ENCODE measurements around the gene ARHGEF17. TPM values are rescaled to one million over a fixed set of nuclear protein-coding genes. Genes with fewer than 3 reads are reported as not detected.

The ARHGEF17 gene
- total and polyA plus RNA-seq, 2 of the 8 experiments (the other 6 are each of a cell fraction or from before 2014, with no cell fraction given): 11.3 to 14.6 TPM

DNA sequence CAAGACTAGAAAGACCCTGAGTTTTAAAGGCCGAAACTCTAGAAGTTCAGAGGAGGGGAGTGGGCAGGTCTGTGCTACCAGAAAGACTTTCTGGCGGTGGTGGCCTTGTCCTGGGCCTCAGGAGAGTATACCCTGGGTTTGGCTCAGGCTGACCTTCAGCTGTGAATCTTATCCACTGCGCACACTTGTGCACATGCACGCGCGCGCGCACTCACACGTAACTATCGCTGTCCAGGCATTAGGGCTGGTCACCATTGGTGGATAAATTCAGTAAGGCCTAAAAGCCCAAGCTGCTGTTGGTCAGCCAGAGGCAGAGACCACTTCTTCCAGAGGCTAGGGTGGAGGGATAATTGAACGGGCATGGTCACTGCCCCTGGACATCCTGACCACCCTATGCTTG is 25.1 kb downstream of the ARHGEF17 start (continued):
- TF ChIP-seq CHD7 (IDR thresholded peaks at IDR 0.05; ENCODE audit: insufficient replicate concordance, low read length): no peak
- no peak for TF ChIP-seq TBP (IDR thresholded peaks at IDR 0.05; ENCODE audit: low read depth, low read length)
- no peak for TF ChIP-seq SIX5 (IDR thresholded peaks at IDR 0.05; ENCODE audit: low read depth, low read length)
- TF ChIP-seq ASH2L (IDR thresholded peaks at IDR 0.05; ENCODE audit: low read length): no peak
- TF ChIP-seq JUND (IDR thresholded peaks at IDR 0.05; ENCODE audit: low read length): no peak
- TF ChIP-seq HDAC6 (IDR thresholded peaks at IDR 0.05; ENCODE audit: low read depth, low read length): no peak
- TF ChIP-seq, protein P1, sequence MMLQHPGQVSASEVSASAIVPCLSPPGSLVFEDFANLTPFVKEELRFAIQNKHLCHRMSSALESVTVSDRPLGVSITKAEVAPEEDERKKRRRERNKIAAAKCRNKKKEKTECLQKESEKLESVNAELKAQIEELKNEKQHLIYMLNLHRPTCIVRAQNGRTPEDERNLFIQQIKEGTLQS (IDR thresholded peaks at IDR 0.05; ENCODE audit: insufficient read depth, low read depth, low read length): no peak
- TF ChIP-seq POU5F1 (IDR thresholded peaks at IDR 0.05; ENCODE audit: low read depth, low read length): no peak

All from H1 (cell line).